ENCODE data around the gene NEK10.

DNA sequence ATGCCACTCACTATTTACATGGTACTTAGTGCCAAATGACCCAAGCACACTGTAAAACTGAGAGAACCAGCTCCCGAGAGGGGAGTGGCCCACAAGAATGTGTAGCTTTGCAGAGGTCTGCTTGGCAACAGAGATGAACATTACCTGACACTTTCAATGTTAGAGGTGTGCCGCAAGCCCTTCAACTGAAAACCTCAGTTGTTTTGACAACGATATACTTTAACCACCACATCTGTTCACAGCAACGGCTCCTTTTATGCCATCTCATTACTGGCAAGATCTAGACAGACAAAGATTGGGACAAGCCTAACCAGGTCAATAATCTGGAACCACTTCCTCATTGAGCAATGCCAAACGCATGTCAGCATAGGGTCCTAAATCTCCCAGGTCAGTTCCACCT is 23.7 kb downstream of the NEK10 start:
- TF ChIP-seq CTCF (IDR thresholded peaks at IDR 0.05; ENCODE audit: low read length) (no peak), EZH2 (IDR thresholded peaks at IDR 0.05; ENCODE audit: borderline replicate concordance, low read length) (no peak)
